ENCODE data around the gene FETUB. TPM values are rescaled to one million over a fixed set of nuclear protein-coding genes. Genes with fewer than 3 reads are reported as not detected.

The FETUB gene
- total RNA-seq, 1 experiment from 2014 or later, result not detected

DNA sequence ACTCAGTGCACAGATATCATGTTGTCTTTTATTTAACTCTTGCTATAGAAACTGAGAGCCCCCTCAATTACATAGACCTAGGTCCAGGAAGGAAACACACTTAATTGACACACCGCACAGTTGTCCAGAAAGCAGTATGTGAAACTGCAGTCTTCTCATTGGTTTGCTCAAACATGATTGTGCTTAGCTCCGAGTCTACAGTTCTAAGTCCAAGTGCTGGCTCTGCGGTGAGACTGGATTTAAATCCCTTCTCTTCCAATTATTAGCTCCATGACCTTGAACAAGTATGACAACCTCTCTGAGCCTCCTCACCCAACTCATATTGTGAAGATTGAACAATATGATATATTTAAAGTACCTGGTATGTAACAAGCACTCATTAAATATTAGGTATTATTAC lies 46.3 kb upstream of the FETUB start:
- peaks cover 31% of the 10 kb centered on the region for H3F3A ChIP-seq (ENCODE audit: insufficient read depth, low read depth)
- H3K27me3 ChIP-seq (ENCODE audit: insufficient read depth, low read depth), result no peaks in the 10 kb centered on the region
- no peaks in the 10 kb centered on the region for H3K36me3 ChIP-seq (ENCODE audit: low read depth)
- H3K4me3 ChIP-seq, result no peak overlapping the region
- H4K20me1 ChIP-seq (ENCODE audit: insufficient read depth), result no peaks in the 10 kb centered on the region
- CTCF ChIA-PET, result interaction anchor here (0.6 kb wide), 1 partner anchor 20 kb away, joined by 3 read pairs; no protein-coding TSS in a partner anchor
- no peaks in the 10 kb centered on the region for H3K9me3 ChIP-seq (ENCODE audit: insufficient read depth, low read depth)
- H3K27ac ChIP-seq, result no peak overlapping the region
- peaks cover 38% of the 10 kb centered on the region for H3K4me1 ChIP-seq (replicated peaks; ENCODE audit: insufficient read depth)
- intact Hi-C loops (cut with micrococcal nuclease; ENCODE audit: unreplicated experiment), result no loop called here
- H3K9me2 ChIP-seq (ENCODE audit: insufficient read depth), result no peaks in the 10 kb centered on the region
- H3K4me2 ChIP-seq, result no peak overlapping the region
- DNase-seq, result no peak
- POLR2A ChIA-PET (ENCODE audit: unreplicated experiment), result no interaction called here
- BruUV-seq (replicated peaks), result no TSS peak
- no peak overlapping the region for H2AFZ ChIP-seq
- no peaks in the 10 kb centered on the region for H3K79me2 ChIP-seq (ENCODE audit: low read depth)
- TF ChIP-seq, protein P1, sequence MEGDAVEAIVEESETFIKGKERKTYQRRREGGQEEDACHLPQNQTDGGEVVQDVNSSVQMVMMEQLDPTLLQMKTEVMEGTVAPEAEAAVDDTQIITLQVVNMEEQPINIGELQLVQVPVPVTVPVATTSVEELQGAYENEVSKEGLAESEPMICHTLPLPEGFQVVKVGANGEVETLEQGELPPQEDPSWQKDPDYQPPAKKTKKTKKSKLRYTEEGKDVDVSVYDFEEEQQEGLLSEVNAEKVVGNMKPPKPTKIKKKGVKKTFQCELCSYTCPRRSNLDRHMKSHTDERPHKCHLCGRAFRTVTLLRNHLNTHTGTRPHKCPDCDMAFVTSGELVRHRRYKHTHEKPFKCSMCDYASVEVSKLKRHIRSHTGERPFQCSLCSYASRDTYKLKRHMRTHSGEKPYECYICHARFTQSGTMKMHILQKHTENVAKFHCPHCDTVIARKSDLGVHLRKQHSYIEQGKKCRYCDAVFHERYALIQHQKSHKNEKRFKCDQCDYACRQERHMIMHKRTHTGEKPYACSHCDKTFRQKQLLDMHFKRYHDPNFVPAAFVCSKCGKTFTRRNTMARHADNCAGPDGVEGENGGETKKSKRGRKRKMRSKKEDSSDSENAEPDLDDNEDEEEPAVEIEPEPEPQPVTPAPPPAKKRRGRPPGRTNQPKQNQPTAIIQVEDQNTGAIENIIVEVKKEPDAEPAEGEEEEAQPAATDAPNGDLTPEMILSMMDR (conservative IDR thresholded peaks at IDR 0.05), result no peak
- TF ChIP-seq EZH2 (IDR thresholded peaks at IDR 0.05; ENCODE audit: low read depth), result no peak

- H3K4me3 ChIP-seq, result no peak overlapping the region
- H3K9me2 ChIP-seq (ENCODE audit: insufficient read depth), result no peaks in the 10 kb centered on the region
- no TSS peak for BruUV-seq (replicated peaks)
- TF ChIP-seq, protein P1 (conservative IDR thresholded peaks at IDR 0.05), result no peak
- no peak for TF ChIP-seq EZH2 (IDR thresholded peaks at IDR 0.05; ENCODE audit: low read depth)
- ChIA-PET CTCF (no interaction called here), POLR2A (ENCODE audit: unreplicated experiment) (no interaction called here)
- H3F3A ChIP-seq (ENCODE audit: insufficient read depth, low read depth), result peaks cover 29% of the 10 kb centered on the region
- H3K9me3 ChIP-seq (ENCODE audit: insufficient read depth, low read depth), result no peaks in the 10 kb centered on the region
- H2AFZ ChIP-seq, result no peak overlapping the region
- no peak for DNase-seq
- no peaks in the 10 kb centered on the region for H3K36me3 ChIP-seq (ENCODE audit: low read depth)
- intact Hi-C loops (cut with micrococcal nuclease; ENCODE audit: unreplicated experiment), result no loop called here
- H3K27ac ChIP-seq, result no peak overlapping the region
- H4K20me1 ChIP-seq (ENCODE audit: insufficient read depth), result no peaks in the 10 kb centered on the region
- H3K79me2 ChIP-seq (ENCODE audit: low read depth), result no peaks in the 10 kb centered on the region
- H3K27me3 ChIP-seq (ENCODE audit: insufficient read depth, low read depth), result no peaks in the 10 kb centered on the region
- H3K4me1 ChIP-seq (replicated peaks; ENCODE audit: insufficient read depth), result peaks cover 38% of the 10 kb centered on the region
- H3K4me2 ChIP-seq, result no peak overlapping the region
Measured at GRCh38 chr3:186594591-186595113, 45.5 kb upstream of the FETUB start.

GRCh38 chr3:186596568-186597287 lies 43.5 kb upstream of the FETUB start:
- intact Hi-C loops (cut with micrococcal nuclease; ENCODE audit: unreplicated experiment), result no loop called here
- peak; percentile 72 to 79 for DNase-seq
- TF ChIP-seq, protein P1 (conservative IDR thresholded peaks at IDR 0.05), result no peak
- TF ChIP-seq EZH2 (IDR thresholded peaks at IDR 0.05; ENCODE audit: low read depth), result no peak
- no peaks in the 10 kb centered on the region for H3K9me2 ChIP-seq (ENCODE audit: insufficient read depth)
- peaks cover 24% of the 10 kb centered on the region for H3K4me1 ChIP-seq (replicated peaks; ENCODE audit: insufficient read depth)
- ChIA-PET POLR2A (ENCODE audit: unreplicated experiment) (interaction anchor here (0.6 to 1.4 kb wide), 6 partner anchors 20 to 686 kb away, joined by 6 to 17 read pairs (median 8); partner anchors contain the start of gene DNAJB11), CTCF (interaction anchor here (0.5 to 1.8 kb wide), 9 partner anchors 12 to 590 kb away, joined by 3 to 12 read pairs (median 7); no protein-coding TSS in a partner anchor)
- TSS peak; percentile 99 for BruUV-seq (replicated peaks)
- H4K20me1 ChIP-seq (ENCODE audit: insufficient read depth), result no peaks in the 10 kb centered on the region
- no peak overlapping the region for H3K4me3 ChIP-seq
- peak overlapping the region; percentile 48 for H3K27ac ChIP-seq
- no peaks in the 10 kb centered on the region for H3K79me2 ChIP-seq (ENCODE audit: low read depth)
- H3K9me3 ChIP-seq (ENCODE audit: insufficient read depth, low read depth), result no peaks in the 10 kb centered on the region
- H3K36me3 ChIP-seq (ENCODE audit: low read depth), result no peaks in the 10 kb centered on the region
- H3K27me3 ChIP-seq (ENCODE audit: insufficient read depth, low read depth), result no peaks in the 10 kb centered on the region
- peak overlapping the region; percentile 22; the same call in 1 of the 2 replicates for H2AFZ ChIP-seq
- H3F3A ChIP-seq (ENCODE audit: insufficient read depth, low read depth), result peaks cover 14% of the 10 kb centered on the region; the same call in 1 of the 2 replicates
- peak overlapping the region; percentile 47 for H3K4me2 ChIP-seq

Data from PC-9 (cell line).